Psoas muscle (tissue), 8 donors: ENCODE results near the gene MDFIC. TPM values are rescaled to one million over a fixed set of nuclear protein-coding genes. Genes with fewer than 3 reads are reported as not detected.

Experiments used
- ATAC-seq, 4 donors: fragments of 200-7000 bp; cut with Tn5 transposase; one replicate each; pipeline ENCODE4 v1.9.1; 2020; ENCODE audit warnings: moderate library complexity in 3 of 4, mild to moderate bottlenecking in 2 of 4
- DNase-seq, 2 donors: peaks; one replicate each; pipeline ENCODE4 v3.0.0-alpha.2; 2020
- H3K27ac ChIP-seq: fragments of 200-600 bp; one replicate; pipeline ENCODE4 v1.8.0; 2022
- H3K27me3 ChIP-seq, 3 donors: fragments of 200-600 bp in 1 of 3; one replicate each; pipeline versions ENCODE4 v1.6.1 to v1.8.0; 2013 to 2022; ENCODE audit warnings: low read length in 2 of 3, mild to moderate bottlenecking in 2 of 3, moderate library complexity in 1 of 3; ENCODE audit not compliant: insufficient read depth in 3 of 3
- H3K36me3 ChIP-seq, 2 donors: fragments of 200-600 bp in 1 of 2; one replicate each; pipeline versions ENCODE4 v1.6.1 to v1.8.0; 2013 to 2022; ENCODE audit warnings: low read depth in 1 of 2, mild to moderate bottlenecking in 1 of 2, moderate library complexity in 1 of 2; ENCODE audit not compliant: insufficient read depth in 1 of 2
- H3K4me1 ChIP-seq: fragments of 200-600 bp; one replicate; pipeline ENCODE4 v1.8.0; 2022
- H3K4me3 ChIP-seq: fragments of 200-600 bp; one replicate; pipeline ENCODE4 v1.8.0; 2022; ENCODE audit warnings: mild to moderate bottlenecking
- H3K9me3 ChIP-seq: fragments of 200-600 bp; one replicate; pipeline ENCODE4 v1.8.0; 2022
- CTCF ChIP-seq: fragments of 200-600 bp; IDR thresholded peaks from one replicate; pipeline ENCODE4 v1.8.0; 2022; ENCODE audit warnings: antibody characterized with exemption
- WGBS, 3 donors: extraction: QIAGEN DNeasy Blood & Tissue Kit; methylation state at CpG; one replicate each; pipeline versions ENCODE4 v1.1.6 to v1.1.7; 2013; 5-methylcytosine and 5-hydroxymethylcytosine counted together
- intact Hi-C, 2 donors: fragments of 100-400 bp; cut with DNase I; formaldehyde crosslinking; loops; one replicate each; pipeline versions ENCODE4 v1.11.0 to v1.14.2; 2022
- polyA plus RNA-seq, 3 donors: library from polyadenylated mRNA; stranded (reverse); fragments of 200-250 nt; gene quantifications; one replicate each; pipeline ENCODE4 v1.2.3, GENCODE V29; 2013
- total RNA-seq, 4 donors: library from RNA; stranded (reverse); fragmentation: NEBNext Ultra II Directional in 2 of 4; extraction: Animal tissue kit (Norgen Biotek cat#: 25700) in 2 of 4; gene quantifications; one replicate each; pipeline versions ENCODE4 v1.2.1 to v1.2.4, GENCODE V29; 2021 to 2023
- donor health status: healthy with polysubstance abuse.
- donor health status: DM: no; HTN: no; CAD: no; lungs with moderate emphysema.
- donor health status: Bipolar disorder and iron deficiency.
- donor health status: healthy.
- donor health status: DM: yes; HTN: yes; CAD: no.
- donor health status: DM: no; HTN: no; CAD: no.
- donor health status: DM: no; HTN: no; CAD: no.
- donor health status: DM: yes; HTN: yes; CAD: no.

Gene MDFIC
- total and polyA plus RNA-seq, 7 donors: 2.7 to 14.6 (median 7.1) TPM

GRCh38 chr7:115009736-115010440, 88.0 kb downstream of the MDFIC start:
- H3K36me3 ChIP-seq: no peaks in the 10 kb centered on the region
- intact Hi-C loops: no loop called here
- H3K27ac ChIP-seq: peak overlapping the region; percentile 34
- no peak for TF ChIP-seq CTCF
- H3K9me3 ChIP-seq: no peaks in the 10 kb centered on the region
- H3K27me3 ChIP-seq: no peaks in the 10 kb centered on the region
- 68 to 83% (median 70%) methylated on average over 1 of the region's 1 CpG for WGBS, 3 donors
- peak in 3 of 4 donors; percentile 56 to 79 (median 58) for ATAC-seq
- peak; percentile 30 to 64 for DNase-seq
- H3K4me3 ChIP-seq: no peak overlapping the region
- peaks cover 29% of the 10 kb centered on the region for H3K4me1 ChIP-seq

GRCh38 chr7:115010441-115010820, 88.5 kb downstream of the MDFIC start:
- peaks cover 29% of the 10 kb centered on the region for H3K4me1 ChIP-seq
- no peaks in the 10 kb centered on the region for H3K27me3 ChIP-seq
- no peak overlapping the region for H3K4me3 ChIP-seq
- H3K27ac ChIP-seq: no peak overlapping the region
- H3K36me3 ChIP-seq: no peaks in the 10 kb centered on the region
- 72 to 80% (median 73%) methylated on average over 1 of the region's 1 CpG for WGBS, 3 donors
- ATAC-seq: no peak
- intact Hi-C loops: no loop called here
- H3K9me3 ChIP-seq: no peaks in the 10 kb centered on the region
- no peak for DNase-seq
- TF ChIP-seq CTCF: no peak

GRCh38 chr7:115013886-115014285, 92.0 kb downstream of the MDFIC start:
- Histone ChIP-seq H3K4me3 (no peak overlapping the region), H3K27ac (no peak overlapping the region), H3K36me3 (no peaks in the 10 kb centered on the region), H3K9me3 (no peaks in the 10 kb centered on the region), H3K4me1 (peaks cover 13% of the 10 kb centered on the region), H3K27me3 (no peaks in the 10 kb centered on the region)
- DNase-seq (no peak), ATAC-seq (no peak)
- intact Hi-C loops: no loop called here
- WGBS, 3 donors: 83 to 99% (median 92%) methylated on average over 3 of the region's 3 CpGs
- no peak for TF ChIP-seq CTCF

GRCh38 chr7:115014794-115015193, 92.9 kb downstream of the MDFIC start:
- H3K27me3 ChIP-seq: no peaks in the 10 kb centered on the region
- no peaks in the 10 kb centered on the region for H3K9me3 ChIP-seq
- 47 to 63% (median 58%) methylated on average over 1 of the region's 1 CpG for WGBS, 3 donors
- peaks cover 4% of the 10 kb centered on the region for H3K4me1 ChIP-seq
- no peak overlapping the region for H3K4me3 ChIP-seq
- no peak overlapping the region for H3K27ac ChIP-seq
- intact Hi-C loops: no loop called here
- DNase-seq (no peak), ATAC-seq (no peak)
- no peak for TF ChIP-seq CTCF
- H3K36me3 ChIP-seq: no peaks in the 10 kb centered on the region

GRCh38 chr7:115015619-115016018, 93.7 kb downstream of the MDFIC start:
- H3K36me3 ChIP-seq: no peaks in the 10 kb centered on the region
- ATAC-seq (no peak), DNase-seq (no peak)
- intact Hi-C loops: no loop called here
- no peaks in the 10 kb centered on the region for H3K4me1 ChIP-seq
- no peaks in the 10 kb centered on the region for H3K9me3 ChIP-seq
- no peaks in the 10 kb centered on the region for H3K27me3 ChIP-seq
- H3K4me3 ChIP-seq: no peak overlapping the region
- no peak overlapping the region for H3K27ac ChIP-seq
- 94 to 97% (median 96%) methylated on average over 4 of the region's 4 CpGs for WGBS, 3 donors
- no peak for TF ChIP-seq CTCF
